Smooth muscle cell (in vitro differentiated cells): Measurements from ENCODE around the gene YPEL2. TPM values are rescaled to one million over a fixed set of nuclear protein-coding genes. Genes with fewer than 3 reads are reported as not detected.

ENCODE experiments used
- DNase-seq: peaks from one replicate; lab custom pipeline; 2025; ENCODE audit not compliant: unreplicated experiment; lab: John Stamatoyannopoulos, UW
- H2AFZ ChIP-seq: fragments of 200-600 bp; sonication (generic); 2 replicates; pipeline ENCODE4 v1.6.0; 2016; ENCODE audit warnings: antibody characterized with exemption, low read depth, mild to moderate bottlenecking
- H3F3A ChIP-seq: fragments of 200-600 bp; sonication (generic); 2 replicates; pipeline ENCODE4 v1.6.0; 2017; ENCODE audit warnings: antibody characterized with exemption, low read depth
- H3K27ac ChIP-seq: fragments of 200-600 bp; sonication (generic); 2 replicates; pipeline ENCODE4 v1.5.1; 2016; ENCODE audit warnings: low read depth, mild to moderate bottlenecking
- H3K27me3 ChIP-seq: fragments of 200-600 bp; sonication (generic); 2 replicates; pipeline ENCODE4 v1.6.1; 2016; ENCODE audit warnings: low read depth, mild to moderate bottlenecking
- H3K36me3 ChIP-seq: fragments of 200-600 bp; sonication (generic); 2 replicates; pipeline ENCODE4 v1.5.1; 2016; ENCODE audit warnings: low read depth
- H3K4me1 ChIP-seq: fragments of 200-600 bp; sonication (generic); 2 replicates; pipeline ENCODE4 v1.5.1; 2016; ENCODE audit warnings: low read depth
- H3K4me2 ChIP-seq: fragments of 200-600 bp; sonication (generic); 2 replicates; pipeline ENCODE4 v1.6.0; 2016; ENCODE audit warnings: mild to moderate bottlenecking
- H3K4me3 ChIP-seq: fragments of 200-600 bp; sonication (generic); 2 replicates; pipeline ENCODE4 v1.5.1; 2016; ENCODE audit warnings: mild to moderate bottlenecking
- H3K79me2 ChIP-seq: fragments of 200-600 bp; sonication (generic); 2 replicates; pipeline ENCODE4 v1.6.0; 2016; ENCODE audit warnings: low read depth, mild to moderate bottlenecking
- H3K9ac ChIP-seq: fragments of 200-600 bp; sonication (generic); 2 replicates; pipeline ENCODE4 v1.6.0; 2016; ENCODE audit warnings: low read depth
- H3K9me3 ChIP-seq: fragments of 200-600 bp; sonication (generic); replicated peaks from 2 replicates; pipeline ENCODE4 v1.5.1; 2016; ENCODE audit warnings: low read depth
- H4K20me1 ChIP-seq: fragments of 200-600 bp; sonication (generic); 2 replicates; pipeline ENCODE4 v1.6.0; 2016; ENCODE audit warnings: low read depth
- WGBS: methylation state at CpG from one replicate; pipeline ENCODE4 v1.1.7; 2016; ENCODE audit warnings: low lambda C conversion rate; 5-methylcytosine and 5-hydroxymethylcytosine counted together
- polyA plus RNA-seq: library from polyadenylated mRNA; unstranded; fragments of >200 nt; fragmentation: Nextera tagmentation; extraction: Ambion mirVana; gene quantifications from 2 replicates; pipeline ENCODE4 v1.2.1, GENCODE V29; 2016
- total RNA-seq: library from RNA; depleted of rRNA; stranded (reverse); fragments of >200 nt; gene quantifications from 2 replicates; pipeline ENCODE4 v1.2.3, GENCODE V29; 2014
- TF ChIP-seq, protein P1 (sequence below): fragments of 200-600 bp; sonication (generic); IDR thresholded peaks from 2 replicates; pipeline ENCODE4 v1.5.1; 2017; ENCODE audit warnings: borderline replicate concordance, mild to moderate bottlenecking, antibody characterized with exemption; ENCODE audit not compliant: insufficient read depth, poor library complexity, severe bottlenecking

Gene YPEL2
- total and polyA plus RNA-seq, 2 experiments from 2014 or later: 4.0 to 9.6 TPM

DNA sequence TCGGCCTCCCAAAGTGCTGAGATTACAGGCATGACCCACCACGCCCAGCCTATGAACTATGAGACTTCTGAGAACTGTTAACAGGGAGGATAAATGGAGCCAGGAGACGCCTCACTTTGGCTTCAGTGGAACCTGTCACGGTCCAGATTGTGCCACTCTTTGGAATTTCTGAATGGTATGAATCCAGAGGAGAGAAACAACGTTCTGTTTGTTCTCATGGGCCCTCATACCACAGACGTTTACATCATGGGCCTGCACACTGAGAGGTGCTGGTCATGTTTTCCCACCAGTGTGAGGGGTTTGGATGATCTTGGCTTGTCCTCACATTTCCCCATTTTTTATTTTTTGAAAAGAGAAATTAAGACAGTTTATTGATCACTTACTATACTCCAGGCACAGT, 90.3 kb downstream of the YPEL2 start:
- 95% methylated on average over 6 of the region's 6 CpGs for WGBS
- Histone ChIP-seq H3K9me3 (no peaks in the 10 kb centered on the region), H3K4me3 (no peak overlapping the region), H3K4me2 (no peak overlapping the region), H3F3A (peaks cover 32% of the 10 kb centered on the region), H3K27ac (no peak overlapping the region), H3K9ac (no peak overlapping the region), H3K79me2 (no peaks in the 10 kb centered on the region), H3K36me3 (no peaks in the 10 kb centered on the region), H4K20me1 (no peaks in the 10 kb centered on the region), H3K27me3 (no peaks in the 10 kb centered on the region), H3K4me1 (peaks cover 20% of the 10 kb centered on the region), H2AFZ (no peak overlapping the region)
- TF ChIP-seq, protein P1, sequence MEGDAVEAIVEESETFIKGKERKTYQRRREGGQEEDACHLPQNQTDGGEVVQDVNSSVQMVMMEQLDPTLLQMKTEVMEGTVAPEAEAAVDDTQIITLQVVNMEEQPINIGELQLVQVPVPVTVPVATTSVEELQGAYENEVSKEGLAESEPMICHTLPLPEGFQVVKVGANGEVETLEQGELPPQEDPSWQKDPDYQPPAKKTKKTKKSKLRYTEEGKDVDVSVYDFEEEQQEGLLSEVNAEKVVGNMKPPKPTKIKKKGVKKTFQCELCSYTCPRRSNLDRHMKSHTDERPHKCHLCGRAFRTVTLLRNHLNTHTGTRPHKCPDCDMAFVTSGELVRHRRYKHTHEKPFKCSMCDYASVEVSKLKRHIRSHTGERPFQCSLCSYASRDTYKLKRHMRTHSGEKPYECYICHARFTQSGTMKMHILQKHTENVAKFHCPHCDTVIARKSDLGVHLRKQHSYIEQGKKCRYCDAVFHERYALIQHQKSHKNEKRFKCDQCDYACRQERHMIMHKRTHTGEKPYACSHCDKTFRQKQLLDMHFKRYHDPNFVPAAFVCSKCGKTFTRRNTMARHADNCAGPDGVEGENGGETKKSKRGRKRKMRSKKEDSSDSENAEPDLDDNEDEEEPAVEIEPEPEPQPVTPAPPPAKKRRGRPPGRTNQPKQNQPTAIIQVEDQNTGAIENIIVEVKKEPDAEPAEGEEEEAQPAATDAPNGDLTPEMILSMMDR: no peak
- DNase-seq: no peak

DNA sequence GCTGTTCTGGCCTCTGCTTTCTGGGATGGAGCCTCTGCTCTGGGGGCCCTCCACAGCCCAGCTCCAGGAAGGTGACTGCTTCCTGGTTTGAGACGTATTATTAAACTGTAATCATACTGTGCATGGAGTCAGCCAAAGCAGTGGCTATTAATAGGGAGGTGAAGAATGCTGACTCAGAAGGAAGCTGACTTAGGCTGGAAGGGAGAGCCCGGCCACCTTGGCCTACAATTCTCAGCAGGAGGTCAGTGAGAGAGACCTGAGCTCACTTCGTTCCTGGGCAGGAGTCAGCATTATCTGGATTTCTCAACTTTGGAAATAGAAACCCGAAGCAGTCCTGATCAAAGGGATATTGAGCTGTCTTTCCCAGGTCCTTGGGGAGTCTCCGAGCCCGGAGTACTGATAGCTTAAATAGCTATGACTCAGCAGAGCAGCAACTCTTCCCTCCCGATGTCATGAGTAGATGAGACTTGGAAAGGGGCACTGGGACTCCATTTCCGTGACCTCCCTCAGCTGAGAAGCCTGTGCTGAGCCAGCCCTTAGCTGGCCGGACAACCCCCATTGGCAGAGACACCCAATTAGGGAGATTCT, 91.8 kb downstream of the YPEL2 start:
- H3K27ac ChIP-seq: peak overlapping the region; percentile 38
- no peak for DNase-seq

DNA sequence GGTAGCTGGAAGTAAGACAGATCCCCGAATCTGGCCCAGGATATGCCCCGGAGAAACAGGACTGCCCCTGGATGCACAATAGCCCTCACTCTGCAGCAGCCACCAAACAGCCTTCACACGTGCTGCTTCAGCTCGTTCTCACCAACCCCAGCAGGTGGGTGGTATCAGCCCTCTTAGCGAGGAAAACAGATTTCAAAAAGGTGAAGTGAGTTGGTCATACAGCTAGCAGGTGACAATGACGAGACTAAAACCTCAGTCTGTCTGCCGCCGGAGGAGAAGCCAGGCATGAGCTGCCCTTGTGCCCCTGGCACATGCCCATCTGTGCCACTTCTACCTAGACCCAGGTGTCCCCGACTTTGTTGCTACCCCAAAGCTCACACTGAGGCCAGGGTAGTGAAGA, 92.4 kb downstream of the YPEL2 start:
- H3K4me1 ChIP-seq: peaks cover 32% of the 10 kb centered on the region
- H3K9ac ChIP-seq: no peak overlapping the region
- 93% methylated on average over 9 of the region's 9 CpGs for WGBS
- no peak overlapping the region for H3K4me3 ChIP-seq
- no peaks in the 10 kb centered on the region for H3K27me3 ChIP-seq
- H3K36me3 ChIP-seq: no peaks in the 10 kb centered on the region
- H3K4me2 ChIP-seq: no peak overlapping the region
- no peaks in the 10 kb centered on the region for H3K9me3 ChIP-seq
- H4K20me1 ChIP-seq: no peaks in the 10 kb centered on the region
- H3K27ac ChIP-seq: peak overlapping the region; percentile 91
- DNase-seq: no peak
- TF ChIP-seq, protein P1: no peak
- no peak overlapping the region for H2AFZ ChIP-seq
- peaks cover 49% of the 10 kb centered on the region for H3F3A ChIP-seq
- H3K79me2 ChIP-seq: no peaks in the 10 kb centered on the region

More for the DNA sequence above, 91.8 kb downstream of the YPEL2 start:
- no peak overlapping the region for H2AFZ ChIP-seq
- TF ChIP-seq, protein P1: no peak
- no peaks in the 10 kb centered on the region for H3K9me3 ChIP-seq
- H3K4me2 ChIP-seq: peak overlapping the region; percentile 35
- no peak overlapping the region for H3K4me3 ChIP-seq
- no peaks in the 10 kb centered on the region for H3K79me2 ChIP-seq
- no peaks in the 10 kb centered on the region for H4K20me1 ChIP-seq
- no peaks in the 10 kb centered on the region for H3K36me3 ChIP-seq
- H3K9ac ChIP-seq: no peak overlapping the region
- no peaks in the 10 kb centered on the region for H3K27me3 ChIP-seq
- H3F3A ChIP-seq: peaks cover 43% of the 10 kb centered on the region
- H3K4me1 ChIP-seq: peaks cover 32% of the 10 kb centered on the region
- WGBS: 13% methylated on average over 9 of the region's 9 CpGs

- Histone ChIP-seq H3F3A (peaks cover 49% of the 10 kb centered on the region), H3K4me3 (no peak overlapping the region), H3K27me3 (no peaks in the 10 kb centered on the region), H3K36me3 (no peaks in the 10 kb centered on the region), H3K27ac (peak overlapping the region; percentile 91), H3K9me3 (no peaks in the 10 kb centered on the region), H3K4me1 (peaks cover 32% of the 10 kb centered on the region), H3K9ac (no peak overlapping the region), H2AFZ (no peak overlapping the region), H3K79me2 (no peaks in the 10 kb centered on the region), H3K4me2 (peak overlapping the region; percentile 81), H4K20me1 (no peaks in the 10 kb centered on the region)
- DNase-seq: no peak
- 94% methylated on average over 4 of the region's 4 CpGs for WGBS
- TF ChIP-seq, protein P1: no peak
Observed at GRCh38 chr17:59424331-59424730, 92.9 kb downstream of the YPEL2 start.
